Iris pigment epithelial cell (primary cell): ENCODE results near the gene MKRN3.

ENCODE experiments used
- DNase-seq: peaks from one replicate; pipeline ENCODE4 v3.0.0-alpha.2; 2011; ENCODE audit warnings: low read depth

MKRN3 gene

DNA sequence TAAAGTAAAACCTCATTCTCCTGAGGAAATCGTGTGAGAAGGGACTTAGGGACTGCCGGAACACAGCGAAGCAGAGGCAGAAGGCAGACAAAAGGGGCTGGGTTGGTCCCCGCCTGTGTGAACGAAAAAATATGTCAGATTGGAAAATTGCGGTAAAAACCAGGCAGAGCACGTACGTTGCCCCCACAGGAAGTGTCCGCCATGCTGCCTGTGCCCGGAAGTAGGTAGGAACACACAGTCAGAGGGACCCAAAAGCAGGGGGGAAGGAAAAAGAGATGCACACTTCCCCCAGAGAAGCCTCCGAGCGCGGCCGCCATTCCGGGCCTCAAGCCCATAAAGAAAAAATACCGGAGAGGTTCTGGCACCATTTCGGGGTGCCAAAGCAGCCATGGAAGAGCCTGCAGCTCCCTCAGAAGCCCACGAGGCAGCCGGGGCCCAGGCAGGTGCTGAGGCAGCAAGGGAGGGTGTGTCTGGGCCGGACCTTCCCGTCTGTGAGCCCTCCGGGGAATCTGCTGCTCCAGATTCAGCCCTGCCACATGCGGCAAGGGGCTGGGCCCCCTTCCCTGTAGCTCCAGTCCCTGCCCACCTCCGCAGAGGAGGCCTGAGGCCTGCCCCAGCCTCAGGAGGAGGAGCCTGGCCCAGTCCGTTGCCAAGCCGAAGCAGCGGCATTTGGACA lies at the start of gene MKRN3:
TSS of gene MKRN3 (plus strand) at position 280 of the 676 bp plus-strand sequence. CDS start at position 389, 109 bp downstream.
- peak; percentile 87 for DNase-seq

DNA sequence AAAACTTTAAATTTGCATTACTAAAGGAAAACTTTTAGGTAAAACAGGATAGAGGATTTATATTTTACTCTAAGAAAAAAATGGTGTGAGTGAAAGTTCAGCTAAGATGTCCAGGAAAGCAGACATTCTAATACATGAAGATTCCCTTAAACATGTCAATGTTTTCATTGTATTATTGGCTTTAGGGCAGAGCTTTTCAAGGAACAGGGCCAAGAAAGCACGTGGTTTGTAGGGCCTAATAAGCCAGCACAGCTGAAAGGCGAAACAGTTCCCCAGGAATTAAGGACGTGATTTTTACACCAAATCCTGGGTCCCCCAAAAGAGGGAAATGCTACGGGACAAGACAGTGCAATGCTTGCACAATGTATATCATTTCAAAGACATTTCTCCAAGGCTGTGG lies 48.6 kb upstream of the MKRN3 start:
- no peak for DNase-seq

DNA sequence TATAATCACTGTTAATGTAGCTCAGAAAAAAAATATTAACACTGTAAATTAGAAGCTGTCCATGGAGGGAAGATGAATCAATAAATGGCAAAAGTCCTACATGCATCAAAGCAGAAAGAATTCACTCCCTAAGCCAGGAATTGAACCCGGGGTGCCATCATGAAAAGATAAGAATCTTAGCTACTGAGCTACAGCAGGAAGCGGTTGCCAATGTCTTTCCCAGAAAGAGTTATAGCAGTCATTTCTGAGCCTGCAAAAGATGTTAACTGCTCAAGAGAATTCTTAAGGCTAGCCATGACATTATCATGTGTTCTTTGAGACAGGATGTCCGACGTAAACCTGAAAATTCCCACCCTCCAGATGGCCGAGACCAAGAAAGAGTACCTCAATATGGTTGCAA lies 47.4 kb upstream of the MKRN3 start:
- DNase-seq = no peak

DNA sequence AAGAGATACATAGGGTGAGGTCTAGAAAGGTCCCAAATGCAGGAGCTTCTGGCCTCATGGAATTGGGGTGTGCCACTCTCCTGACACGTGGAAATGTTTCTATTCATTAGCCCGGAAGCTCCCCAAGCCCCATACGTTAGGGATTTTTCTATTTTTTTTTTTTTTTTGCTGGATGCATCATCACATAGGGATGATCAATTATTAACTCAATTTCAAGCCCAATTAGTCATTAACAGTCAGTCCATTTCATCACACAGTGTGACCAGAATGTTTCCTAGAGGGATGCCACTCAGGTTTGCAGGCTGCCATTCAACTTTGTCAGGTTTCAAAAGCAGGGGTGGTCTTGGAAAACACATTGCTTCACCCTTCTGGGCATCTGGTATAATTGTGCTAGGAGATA lies 40.7 kb upstream of the MKRN3 start:
- no peak for DNase-seq

DNA sequence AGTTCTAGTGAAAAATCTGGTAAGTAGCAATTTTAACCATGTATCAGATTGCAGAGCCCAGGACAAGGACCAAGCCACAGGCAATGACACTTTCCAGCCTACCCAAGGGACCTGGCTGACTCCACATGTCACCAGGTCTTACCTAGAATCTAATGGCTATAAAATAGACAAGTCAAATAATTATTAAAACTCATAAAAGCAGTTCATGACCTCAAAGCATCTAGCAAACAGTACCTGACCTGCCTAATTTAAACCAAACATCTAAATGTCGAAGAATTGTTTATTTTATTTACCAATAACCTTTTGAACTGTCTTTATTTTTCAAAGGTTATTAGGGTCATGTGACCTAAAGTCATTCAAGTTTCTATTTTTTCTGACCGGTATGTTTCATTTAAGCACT lies 35.6 kb upstream of the MKRN3 start:
- DNase-seq = no peak

DNA sequence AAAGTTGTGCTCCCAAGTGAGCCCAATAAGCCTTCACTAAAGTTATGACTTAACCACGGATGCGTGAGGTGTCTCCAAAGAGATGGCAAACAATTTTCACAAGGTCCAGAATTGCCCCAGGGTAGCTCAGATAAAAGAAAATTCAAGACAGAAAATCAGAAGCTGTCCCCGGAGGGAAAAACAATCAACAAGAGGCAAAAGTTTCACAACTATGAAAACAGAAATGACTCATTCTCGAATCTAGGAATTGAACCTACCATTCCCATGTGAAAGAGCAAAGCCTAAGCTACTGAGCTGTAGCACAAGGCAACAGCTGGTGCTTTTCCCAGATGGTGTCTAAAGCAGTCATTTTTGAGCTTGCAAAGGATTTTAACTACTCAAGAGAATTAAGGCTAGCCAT lies 33.5 kb upstream of the MKRN3 start:
- peak; percentile 46 for DNase-seq

DNA sequence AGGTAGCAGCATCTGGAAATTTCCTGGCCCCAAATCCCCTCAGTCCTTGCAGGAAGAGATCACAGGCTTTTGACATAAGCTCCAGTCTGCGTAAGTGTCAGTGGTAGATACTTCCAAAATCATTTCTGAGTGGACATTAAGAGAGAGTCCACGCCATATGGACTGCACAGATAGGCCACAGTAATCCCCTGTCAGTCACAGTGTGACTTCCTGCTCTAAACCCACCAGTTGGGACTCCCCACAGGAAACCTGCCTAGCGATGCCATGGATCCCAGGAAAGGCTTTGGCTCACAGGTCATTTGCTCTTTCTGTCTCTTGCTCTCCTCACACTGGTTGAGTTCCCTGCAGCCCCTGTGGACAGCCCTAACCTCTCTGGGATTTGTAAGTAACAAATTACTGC lies 28.8 kb upstream of the MKRN3 start:
- no peak for DNase-seq

DNA sequence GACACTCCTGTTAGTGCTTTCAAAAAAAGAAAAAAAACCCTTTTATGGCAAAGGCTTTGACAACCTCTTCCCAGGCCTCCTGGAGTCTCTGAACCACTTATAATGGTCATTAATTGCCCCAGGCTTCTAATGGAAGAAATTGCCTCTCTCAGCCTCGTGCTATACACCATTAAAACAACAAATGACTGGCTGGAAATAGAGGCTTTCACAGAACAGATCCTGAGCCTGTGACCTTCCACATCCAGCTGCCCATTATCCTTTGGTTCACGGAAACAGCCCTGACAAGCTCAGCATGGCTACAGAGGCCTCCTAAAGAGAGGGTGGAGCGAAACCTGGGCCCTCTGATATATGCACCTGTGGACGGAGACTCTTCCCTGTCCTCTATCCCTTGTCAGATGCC lies 26.8 kb upstream of the MKRN3 start:
- DNase-seq = no peak

DNA sequence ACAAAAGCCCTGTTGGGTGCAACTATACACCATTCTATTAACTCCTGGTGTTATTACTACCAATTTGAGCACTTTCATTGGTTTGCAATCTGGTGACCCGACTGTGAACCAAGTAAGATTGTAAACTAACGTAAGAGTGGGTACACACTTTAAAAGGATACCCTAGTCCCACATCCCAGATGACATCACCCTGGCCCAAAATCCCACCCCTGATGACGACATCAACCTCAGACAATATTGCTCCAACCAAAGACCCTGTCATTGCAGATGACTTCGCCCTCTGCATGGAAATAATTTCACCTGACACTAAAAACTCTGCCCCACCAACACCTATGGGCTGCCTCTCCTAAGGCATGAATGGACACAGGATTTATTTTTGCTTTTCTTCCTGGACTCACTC lies 25.6 kb upstream of the MKRN3 start:
- no peak for DNase-seq

DNA sequence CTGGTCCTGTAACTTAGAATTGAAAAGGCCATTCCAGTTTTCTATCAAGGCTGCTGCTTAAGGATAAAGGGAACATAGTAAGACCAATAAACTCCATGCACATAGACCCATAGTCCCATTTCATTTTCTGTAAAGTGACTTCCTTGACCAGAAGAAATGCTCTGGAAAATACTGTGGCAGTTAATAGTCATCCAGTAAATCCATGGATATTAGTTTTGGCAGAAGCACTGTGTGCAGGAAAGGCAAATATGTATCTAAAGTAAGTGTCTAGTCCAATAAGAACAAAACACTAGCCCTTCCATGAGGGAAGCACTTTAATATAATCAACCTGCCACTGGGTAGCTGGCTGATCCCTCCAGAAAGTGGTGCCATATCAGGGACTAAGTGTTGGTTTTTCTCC lies 19.3 kb upstream of the MKRN3 start:
- DNase-seq = no peak

DNA sequence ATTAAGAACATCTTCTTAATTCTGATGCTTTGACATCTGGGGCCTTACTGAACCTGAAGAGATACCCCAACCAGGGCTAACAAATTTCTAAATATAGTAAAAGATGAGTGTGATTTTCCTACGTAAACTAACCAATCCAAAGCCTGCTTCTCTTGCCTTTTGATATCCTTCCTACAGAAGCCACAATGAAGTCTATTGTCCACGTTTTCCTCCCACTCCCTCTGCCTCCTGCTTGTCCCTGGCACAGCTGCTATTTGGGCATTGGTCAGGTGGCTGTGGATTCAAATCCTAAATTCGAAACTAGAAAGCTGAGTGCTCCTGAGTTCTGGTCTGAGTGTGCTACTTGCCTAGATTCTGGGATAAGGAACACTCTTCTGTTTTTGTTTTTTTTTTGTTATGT lies 17.4 kb upstream of the MKRN3 start:
- DNase-seq = no peak

DNA sequence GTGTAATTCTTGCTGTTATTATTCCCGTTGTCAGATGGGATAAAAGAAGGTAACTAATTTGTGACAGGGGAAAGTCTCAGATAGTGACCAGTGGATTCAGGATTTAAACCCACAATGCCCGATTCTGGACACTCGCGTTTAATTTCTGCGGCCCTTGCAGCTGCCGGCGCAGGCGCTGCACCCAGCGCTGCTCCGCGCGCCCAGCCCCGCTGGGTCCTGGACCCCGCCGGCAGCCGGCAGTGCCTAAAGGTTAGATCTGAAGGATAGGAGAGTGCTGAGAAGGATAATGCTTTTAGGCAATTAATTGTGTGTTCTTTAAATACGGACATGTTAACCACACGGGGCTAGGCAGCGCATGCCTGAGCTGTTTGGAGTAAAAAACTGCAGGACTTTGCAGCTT lies 3.6 kb upstream of the MKRN3 start:
- no peak for DNase-seq

DNA sequence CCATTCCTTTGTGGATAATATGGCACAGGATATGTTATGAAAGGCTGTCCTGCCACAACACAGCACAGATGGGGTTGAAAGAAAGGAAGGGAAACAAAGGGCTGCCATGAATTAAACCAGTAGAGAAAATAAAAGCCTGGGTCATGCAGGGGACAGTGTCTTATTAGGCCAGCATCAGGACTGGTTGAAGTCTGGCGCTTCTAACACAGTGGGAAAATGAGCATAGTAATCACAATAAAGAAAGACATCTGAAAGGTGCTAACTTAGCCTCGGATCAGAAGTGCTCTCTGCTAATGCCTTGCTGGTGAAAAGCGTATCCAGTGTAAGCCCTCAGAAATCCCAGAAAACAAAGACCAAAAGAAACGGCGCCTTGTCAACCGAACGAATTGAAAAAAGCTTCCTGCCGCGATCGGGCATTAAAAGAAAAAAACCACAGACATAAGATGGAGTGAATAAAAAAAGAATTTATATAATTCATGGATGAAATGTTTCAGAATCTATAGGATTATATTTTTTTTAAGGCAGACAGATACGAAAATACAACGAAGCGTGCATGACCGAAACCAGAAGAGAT lies 566 bp upstream of the MKRN3 start:
- DNase-seq = peak; percentile 9

DNA sequence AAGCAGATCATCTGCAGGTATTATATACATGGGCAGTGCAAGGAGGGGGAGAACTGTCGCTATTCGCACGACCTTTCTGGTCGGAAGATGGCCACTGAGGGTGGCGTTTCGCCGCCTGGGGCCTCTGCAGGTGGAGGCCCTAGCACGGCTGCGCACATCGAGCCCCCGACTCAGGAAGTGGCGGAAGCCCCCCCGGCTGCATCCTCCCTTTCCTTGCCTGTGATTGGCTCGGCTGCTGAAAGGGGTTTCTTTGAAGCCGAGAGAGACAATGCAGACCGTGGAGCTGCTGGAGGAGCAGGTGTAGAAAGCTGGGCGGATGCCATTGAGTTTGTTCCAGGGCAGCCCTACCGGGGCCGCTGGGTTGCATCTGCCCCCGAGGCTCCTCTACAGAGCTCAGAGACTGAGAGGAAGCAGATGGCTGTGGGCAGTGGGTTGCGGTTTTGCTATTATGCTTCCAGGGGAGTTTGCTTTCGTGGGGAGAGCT lies 639 bp downstream of the MKRN3 start:
- peak; percentile 21 for DNase-seq

DNA sequence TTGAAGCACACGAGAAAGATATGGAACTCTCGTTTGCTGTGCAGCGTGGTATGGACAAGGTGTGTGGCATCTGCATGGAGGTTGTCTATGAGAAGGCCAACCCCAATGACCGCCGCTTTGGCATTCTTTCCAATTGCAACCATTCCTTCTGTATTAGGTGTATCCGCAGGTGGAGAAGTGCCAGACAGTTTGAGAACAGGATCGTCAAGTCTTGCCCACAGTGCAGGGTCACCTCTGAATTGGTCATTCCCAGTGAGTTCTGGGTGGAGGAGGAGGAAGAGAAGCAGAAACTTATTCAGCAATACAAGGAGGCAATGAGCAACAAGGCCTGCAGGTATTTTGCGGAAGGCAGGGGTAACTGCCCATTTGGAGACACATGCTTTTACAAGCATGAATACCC lies 1.2 kb downstream of the MKRN3 start:
- DNase-seq = no peak

DNA sequence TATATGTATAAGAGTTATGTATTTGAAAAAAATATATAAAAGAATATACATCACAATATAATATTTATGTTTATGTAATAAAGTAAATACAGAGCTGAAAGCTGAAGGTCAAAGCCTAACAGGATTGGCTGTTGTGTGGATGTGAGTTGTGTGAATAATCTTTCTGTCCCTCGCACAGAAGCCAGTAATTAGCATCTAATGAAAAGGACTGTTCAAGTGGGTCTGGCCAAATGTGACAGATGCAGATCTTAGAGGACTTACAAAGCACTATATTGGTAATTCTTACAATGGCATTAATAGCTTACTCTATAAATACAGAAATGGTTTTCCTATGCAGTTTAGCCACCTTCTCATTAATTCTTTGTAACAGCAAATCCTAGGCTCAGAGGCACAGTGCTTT lies 2.4 kb downstream of the MKRN3 start:
- DNase-seq = no peak

DNA sequence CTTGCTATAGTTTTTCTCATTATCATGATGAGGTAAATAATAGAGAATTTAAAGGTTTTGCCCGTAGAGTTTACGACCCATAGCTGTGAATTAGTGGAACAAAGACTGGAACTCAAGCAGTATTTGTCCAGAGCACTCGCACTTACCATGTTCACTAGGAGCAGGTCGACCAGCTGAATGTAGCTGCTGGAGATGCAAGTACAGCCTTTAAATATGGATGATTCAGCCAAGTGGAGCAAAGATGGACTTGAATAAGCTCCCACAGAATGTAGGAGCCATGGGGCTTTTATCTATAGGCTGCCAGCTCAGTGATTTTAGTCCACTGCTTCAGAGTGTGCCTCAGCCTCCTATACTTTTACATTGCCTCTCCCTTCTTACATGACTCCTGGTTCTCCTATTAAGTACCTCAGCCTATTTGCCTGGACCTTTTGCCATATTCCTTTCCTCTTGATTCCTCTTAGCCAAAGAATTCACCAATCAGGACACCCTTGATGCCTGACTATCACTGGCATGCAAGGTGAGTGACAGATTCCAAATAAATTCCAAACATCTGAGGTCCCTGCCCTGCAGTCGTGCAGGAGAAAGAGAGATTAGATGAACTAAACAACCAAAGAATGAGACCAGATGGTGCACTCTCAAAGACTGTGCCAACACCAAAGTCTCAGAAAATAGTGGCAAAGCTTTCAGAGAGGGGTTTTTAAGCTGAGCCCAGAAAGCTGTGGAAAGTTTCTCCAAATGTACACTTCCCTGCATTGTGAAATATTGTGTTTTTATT lies 3.9 kb downstream of the MKRN3 start:
- peak; percentile 18 for DNase-seq

DNA sequence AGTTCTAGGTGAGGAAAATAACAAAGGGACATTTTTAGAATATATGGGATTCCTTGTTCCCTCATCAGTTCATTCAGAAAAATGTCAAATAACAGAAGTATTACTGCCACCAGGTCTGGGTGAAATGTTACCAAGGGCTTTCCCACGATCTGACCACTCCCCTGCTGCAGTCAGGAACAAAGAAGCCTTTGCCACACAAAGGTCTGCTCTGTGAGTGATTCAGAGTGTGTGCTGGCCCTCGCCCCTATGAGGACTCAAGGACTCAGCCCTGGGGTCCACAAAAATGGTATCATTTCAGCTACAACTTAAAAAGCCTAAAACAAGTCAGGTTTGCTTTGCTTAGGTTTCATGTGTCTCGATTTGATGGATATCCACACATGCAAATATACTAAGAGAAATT lies 5.0 kb downstream of the MKRN3 start:
- peak; percentile 14 for DNase-seq

DNA sequence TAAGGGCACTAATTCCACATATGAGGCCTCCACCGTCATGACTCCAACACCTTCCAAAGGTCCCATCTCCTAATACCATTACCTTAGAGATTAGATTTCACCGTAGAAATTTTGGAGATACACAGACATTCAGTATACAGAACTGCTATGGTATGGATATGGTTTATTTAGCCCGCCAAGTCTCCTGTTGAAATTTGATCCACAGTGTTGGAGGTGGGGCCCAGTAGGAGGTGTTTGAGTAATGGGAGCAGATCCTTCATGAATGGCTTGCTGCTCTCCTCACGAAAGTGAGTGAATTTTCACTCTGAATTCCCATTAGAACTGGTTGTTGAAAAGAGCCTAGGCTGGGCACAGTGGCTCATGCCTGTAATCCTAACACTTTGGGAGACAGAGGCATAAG lies 7.4 kb downstream of the MKRN3 start:
- DNase-seq = no peak

DNA sequence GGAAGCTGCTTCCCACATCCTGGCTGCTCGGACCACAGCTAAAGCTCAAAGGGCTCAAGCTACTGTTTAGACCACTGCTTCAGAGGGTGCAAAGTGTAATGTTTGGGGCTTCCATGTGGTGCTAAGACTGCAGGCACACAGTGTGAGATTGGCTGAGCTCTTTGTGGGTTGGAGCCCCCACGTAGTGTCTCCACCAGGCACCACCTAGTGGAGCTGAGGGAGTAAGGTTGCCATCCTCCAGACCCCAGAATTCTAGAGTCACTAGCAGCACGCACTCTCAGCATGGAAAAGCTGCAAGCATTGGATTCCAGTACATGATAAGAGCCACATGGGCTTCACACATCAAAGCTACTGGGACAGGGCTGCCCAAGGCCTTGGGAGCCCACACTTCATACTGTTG lies 9.3 kb downstream of the MKRN3 start:
- DNase-seq = no peak

DNA sequence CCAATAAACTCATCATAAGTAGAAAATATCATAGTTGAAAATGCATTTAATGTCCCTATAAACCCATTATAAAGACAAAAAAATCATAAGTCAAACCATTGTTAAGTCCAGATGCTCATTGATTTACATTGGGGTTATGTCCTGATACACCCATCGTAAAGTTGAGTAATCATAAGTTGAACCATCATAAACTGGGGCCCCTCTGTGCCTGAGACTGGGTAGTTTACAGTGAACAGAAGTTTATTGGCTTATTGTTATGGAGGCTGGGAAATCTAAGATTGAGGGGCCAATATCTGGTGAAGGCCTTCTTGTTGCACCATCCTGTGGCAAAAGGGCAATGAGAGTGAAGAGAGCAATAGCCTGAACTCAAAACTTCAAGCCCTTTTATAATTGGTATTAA lies 10.6 kb downstream of the MKRN3 start:
- DNase-seq = no peak

DNA sequence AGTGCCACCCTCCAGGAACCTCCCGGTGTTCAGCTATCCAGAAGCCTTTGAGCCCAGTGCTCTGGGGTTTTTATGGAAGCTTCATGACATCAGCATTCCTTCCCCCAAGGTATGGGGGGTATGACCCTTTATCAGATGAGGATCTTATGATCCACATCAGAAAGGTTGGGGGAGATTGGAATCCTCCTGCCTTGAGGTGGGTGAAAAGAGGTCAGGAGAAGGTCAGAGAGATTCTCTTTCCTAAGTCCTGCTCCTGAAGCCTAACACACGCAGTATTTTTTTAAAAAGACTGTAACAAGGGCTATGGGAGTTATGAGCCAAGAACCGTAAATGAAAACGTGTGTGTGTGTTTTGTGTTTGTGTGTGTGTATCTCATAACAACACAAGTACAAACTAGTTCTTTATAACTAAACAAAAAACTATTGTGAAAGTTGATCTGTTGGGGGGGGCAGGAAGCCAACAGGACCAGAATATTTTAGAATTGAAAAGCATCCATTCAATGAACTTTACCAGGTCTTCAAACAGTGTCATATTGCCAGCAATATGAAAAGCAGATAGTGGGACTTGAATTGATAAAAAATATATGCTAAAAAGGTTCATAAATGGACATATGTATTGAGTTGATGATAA lies 13.2 kb downstream of the MKRN3 start:
- no peak for DNase-seq

DNA sequence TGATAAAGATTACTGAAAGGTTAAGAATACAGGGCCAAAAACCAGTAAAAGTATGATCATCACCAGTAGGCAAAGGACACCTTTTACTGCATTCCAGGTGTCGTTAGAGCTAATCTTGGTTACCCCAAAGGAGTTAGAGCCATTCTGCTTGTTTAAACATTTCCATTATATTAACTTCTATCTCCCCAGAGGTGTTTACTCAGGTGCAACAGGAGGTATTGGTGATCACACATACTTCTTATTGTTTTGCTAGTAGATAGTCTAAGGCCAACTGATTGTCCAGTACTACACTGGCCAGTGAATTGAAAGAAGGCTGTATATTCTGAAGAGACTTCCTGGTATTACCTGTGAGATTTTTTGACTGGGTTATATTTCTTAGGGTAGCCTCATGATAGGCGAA lies 22.8 kb downstream of the MKRN3 start:
- DNase-seq = no peak
